ENCODE measurements around the gene TEX51.

The TEX51 gene

DNA sequence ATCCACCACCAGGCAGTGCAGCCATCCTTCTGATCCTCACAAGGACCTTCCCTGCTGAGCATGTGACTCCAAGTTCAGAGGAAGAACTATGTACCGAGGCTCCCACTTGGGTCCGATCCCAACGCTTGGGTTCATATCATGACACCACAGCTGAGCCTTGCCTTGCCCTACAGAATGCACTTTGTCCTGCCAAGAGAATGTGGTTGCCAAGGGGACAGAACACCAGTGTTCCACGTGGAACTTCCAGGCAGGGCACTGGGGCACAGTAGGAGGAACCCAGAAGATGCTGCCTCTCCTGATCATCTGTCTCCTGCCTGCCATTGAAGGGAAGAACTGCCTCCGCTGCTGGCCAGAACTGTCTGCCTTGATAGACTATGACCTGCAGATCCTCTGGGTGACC, at the start of gene TEX51:
TEX51 (plus strand) TSS at position 255 of the 400 bp plus-strand sequence; CDS start at position 284, 29 bp downstream.
- TF ChIP-seq, protein P1, sequence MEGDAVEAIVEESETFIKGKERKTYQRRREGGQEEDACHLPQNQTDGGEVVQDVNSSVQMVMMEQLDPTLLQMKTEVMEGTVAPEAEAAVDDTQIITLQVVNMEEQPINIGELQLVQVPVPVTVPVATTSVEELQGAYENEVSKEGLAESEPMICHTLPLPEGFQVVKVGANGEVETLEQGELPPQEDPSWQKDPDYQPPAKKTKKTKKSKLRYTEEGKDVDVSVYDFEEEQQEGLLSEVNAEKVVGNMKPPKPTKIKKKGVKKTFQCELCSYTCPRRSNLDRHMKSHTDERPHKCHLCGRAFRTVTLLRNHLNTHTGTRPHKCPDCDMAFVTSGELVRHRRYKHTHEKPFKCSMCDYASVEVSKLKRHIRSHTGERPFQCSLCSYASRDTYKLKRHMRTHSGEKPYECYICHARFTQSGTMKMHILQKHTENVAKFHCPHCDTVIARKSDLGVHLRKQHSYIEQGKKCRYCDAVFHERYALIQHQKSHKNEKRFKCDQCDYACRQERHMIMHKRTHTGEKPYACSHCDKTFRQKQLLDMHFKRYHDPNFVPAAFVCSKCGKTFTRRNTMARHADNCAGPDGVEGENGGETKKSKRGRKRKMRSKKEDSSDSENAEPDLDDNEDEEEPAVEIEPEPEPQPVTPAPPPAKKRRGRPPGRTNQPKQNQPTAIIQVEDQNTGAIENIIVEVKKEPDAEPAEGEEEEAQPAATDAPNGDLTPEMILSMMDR (conservative IDR thresholded peaks at IDR 0.05) = no peak
- no peak for TF ChIP-seq ZFX (IDR thresholded peaks at IDR 0.05)
- H3K27ac ChIP-seq = no peak within 1 kb of the TSS

- H3K27ac ChIP-seq = no peak overlapping the region
- TF ChIP-seq, protein P1 (conservative IDR thresholded peaks at IDR 0.05) = no peak
- no peak for TF ChIP-seq ZFX (IDR thresholded peaks at IDR 0.05)
Observed at GRCh38 chr2:126849054-126849453, 49.6 kb upstream of the TEX51 start.

DNA sequence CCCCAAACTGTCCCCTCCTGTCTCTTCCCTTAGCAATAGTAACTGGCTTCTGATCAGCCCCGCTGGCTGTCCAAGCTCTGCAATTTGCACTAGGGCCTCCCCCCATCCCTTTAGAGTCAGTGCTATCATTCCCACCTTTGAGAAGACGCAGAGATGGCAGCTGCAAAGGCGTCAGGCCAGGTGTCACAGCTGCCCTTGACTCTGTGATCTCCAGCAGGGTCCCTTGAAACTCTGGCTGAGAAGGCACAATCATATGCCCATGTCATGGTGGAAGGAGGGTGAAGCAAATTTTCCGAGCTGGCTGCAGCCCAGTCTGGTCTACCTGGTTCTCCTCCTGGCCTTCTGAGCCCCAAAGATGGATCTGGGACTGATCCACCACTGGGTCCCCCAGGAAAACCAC, 49.2 kb upstream of the TEX51 start:
- no peak overlapping the region for H3K27ac ChIP-seq
- no peak for TF ChIP-seq ZFX (IDR thresholded peaks at IDR 0.05)
- TF ChIP-seq, protein P1 (conservative IDR thresholded peaks at IDR 0.05) = no peak

DNA sequence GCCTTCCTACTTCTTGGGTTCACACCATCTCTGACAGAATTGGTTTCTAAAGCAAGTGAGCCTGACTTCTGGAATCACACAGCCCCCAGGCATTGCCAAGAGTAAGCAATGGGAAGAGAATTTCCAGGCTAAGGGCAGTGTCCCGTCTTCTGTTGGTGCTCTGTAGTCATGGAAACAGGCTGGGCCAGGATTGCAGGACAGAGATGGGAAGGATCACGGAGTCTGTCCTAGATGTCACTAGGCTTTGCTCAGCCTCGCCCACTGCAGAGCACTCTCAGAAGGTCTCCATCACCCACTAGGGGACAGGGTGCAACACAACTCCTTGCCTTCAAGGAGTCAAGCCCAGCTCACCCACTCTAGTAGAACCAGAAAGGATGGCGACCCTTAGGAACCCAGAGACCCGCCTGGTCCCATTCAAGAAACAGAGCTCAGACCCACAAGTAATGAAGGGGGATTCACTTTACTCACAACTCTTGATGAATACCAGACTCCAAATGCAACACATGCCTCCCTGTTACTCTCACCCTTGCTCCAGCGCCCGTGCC, 48.6 kb upstream of the TEX51 start:
- TF ChIP-seq, protein P1 (conservative IDR thresholded peaks at IDR 0.05) = no peak
- no peak for TF ChIP-seq ZFX (IDR thresholded peaks at IDR 0.05)
- H3K27ac ChIP-seq = no peak overlapping the region

GRCh38 chr2:126850940-126851339, 47.8 kb upstream of the TEX51 start:
- H3K27ac ChIP-seq = no peak overlapping the region
- no peak for TF ChIP-seq ZFX (IDR thresholded peaks at IDR 0.05)
- TF ChIP-seq, protein P1 (conservative IDR thresholded peaks at IDR 0.05) = no peak

- no peak overlapping the region for H3K27ac ChIP-seq
- TF ChIP-seq, protein P1 (conservative IDR thresholded peaks at IDR 0.05) = no peak
- TF ChIP-seq ZFX (IDR thresholded peaks at IDR 0.05) = no peak
Observed at GRCh38 chr2:126851756-126852155, 46.9 kb upstream of the TEX51 start.

GRCh38 chr2:126852361-126852760, 46.3 kb upstream of the TEX51 start:
- TF ChIP-seq, protein P1 (conservative IDR thresholded peaks at IDR 0.05) = no peak
- TF ChIP-seq ZFX (IDR thresholded peaks at IDR 0.05) = no peak
- no peak overlapping the region for H3K27ac ChIP-seq

Measured in C4-2B (cell line).